K562 (cell line): ENCODE measurements around the gene ZNF687. TPM values are rescaled to one million over a fixed set of nuclear protein-coding genes. Genes with fewer than 3 reads are reported as not detected.
A peak's percentile ranks its signal among the peaks of the same experiment; 100 is the strongest.

Experiments used
- ATF1 ChIP-seq, 2 experiments: fragments of 450-650 bp in 1 of 2; IDR thresholded peaks; 2 replicates each; pipeline ENCODE4 v1.6.1; 2016; ENCODE audit warnings: missing compliant biosample characterization in 1 of 2, missing genetic modification characterization in 1 of 2
- DACH1 ChIP-seq: fragments of 450-650 bp; IDR thresholded peaks from 2 replicates; pipeline ENCODE4 v1.6.1; 2018; ENCODE audit not compliant: partially characterized antibody
- FOXA1 ChIP-seq: fragments of 450-650 bp; IDR thresholded peaks from 2 replicates; pipeline ENCODE4 v1.6.1; 2016; ENCODE audit warnings: mild to moderate bottlenecking, borderline replicate concordance
- HDAC6 ChIP-seq: IDR thresholded peaks from 2 replicates; pipeline ENCODE4 v1.6.1; 2012; ENCODE audit warnings: low read depth, mild to moderate bottlenecking, control low read depth, inconsistent platforms, low read length, moderate library complexity
- MAFF ChIP-seq: IDR thresholded peaks from 2 replicates; pipeline ENCODE4 v1.6.1; 2012; ENCODE audit warnings: low read length, improper control_type of control experiment
- NKRF ChIP-seq: fragments of 450-650 bp; IDR thresholded peaks from 2 replicates; pipeline ENCODE4 v1.6.1; 2016; ENCODE audit warnings: borderline replicate concordance
- NR2C1 ChIP-seq, 2 experiments: fragments of 450-650 bp; IDR thresholded peaks; 2 replicates each; pipeline ENCODE4 v1.6.1; 2017; ENCODE audit warnings: mild to moderate bottlenecking in 2 of 2, antibody characterized with exemption in 1 of 2, inconsistent platforms in 1 of 2, missing compliant biosample characterization in 1 of 2, missing genetic modification characterization in 1 of 2
- PHF8 ChIP-seq: fragments of 200-600 bp; sonication (generic); IDR thresholded peaks from 2 replicates; pipeline ENCODE4 v1.6.1; 2012; ENCODE audit warnings: mixed run types, mild to moderate bottlenecking, inconsistent platforms, low read length, moderate library complexity, borderline replicate concordance
- POU5F1 ChIP-seq: fragments of 150-350 bp; IDR thresholded peaks from 2 replicates; pipeline ENCODE4 v1.6.1; 2014; ENCODE audit warnings: borderline replicate concordance, low read length, low read depth, mild to moderate bottlenecking; ENCODE audit not compliant: partially characterized antibody
- SAFB2 ChIP-seq: fragments of 200-400 bp; formaldehyde crosslinking; IDR thresholded peaks from 2 replicates; pipeline ENCODE4 v1.6.1; 2018; ENCODE audit warnings: borderline replicate concordance, low read length, low read depth, moderate library complexity; ENCODE audit not compliant: severe bottlenecking
- SOX6 ChIP-seq: fragments of 450-650 bp; IDR thresholded peaks from 2 replicates; pipeline ENCODE4 v1.6.1; 2014; ENCODE audit warnings: mild to moderate bottlenecking
- TAF1 ChIP-seq: IDR thresholded peaks from 2 replicates; pipeline ENCODE4 v1.6.1; 2011; ENCODE audit warnings: mild to moderate bottlenecking, low read length, moderate library complexity; ENCODE audit not compliant: insufficient read depth, control insufficient read depth, severe bottlenecking; ENCODE audit errors: extremely low read depth
- U2AF2 ChIP-seq: fragments of 200-400 bp; formaldehyde crosslinking; optimal IDR thresholded peaks from 2 replicates; pipeline ENCODE3; 2017; ENCODE audit warnings: low read depth, mild to moderate bottlenecking, low read length
- ZNF165 ChIP-seq: fragments of 250-450 bp; sonication (Bioruptor Pico); IDR thresholded peaks from 2 replicates; pipeline ENCODE4 v1.4.0; 2020; ENCODE audit warnings: borderline replicate concordance
- ZNF785 ChIP-seq: fragments of 250-450 bp; sonication (Bioruptor Pico); IDR thresholded peaks from 2 replicates; pipeline ENCODE4 v1.4.0; 2020; ENCODE audit warnings: mild to moderate bottlenecking
- polyA plus RNA-seq, 8 experiments: library from polyadenylated mRNA; depleted of rRNA in 4 of 8; stranded (reverse) in 5 of 8; unstranded in 3 of 8; fragments of >200 nt; fragmentation: Nextera tagmentation in 2 of 8; fragmentation: Illumina TruSeq in 1 of 8; extraction: Ambion mirVana in 2 of 8; extraction: Trizol in 1 of 8; gene quantifications; 2 replicates each; pipeline versions ENCODE4 v1.2.1 to v1.2.3, GENCODE V29; 2011 to 2014; ENCODE audit warnings: inconsistent platforms in 1 of 8, missing spikeins in 1 of 8
- total RNA-seq, 7 experiments: library from RNA; depleted of rRNA in 6 of 7; stranded (reverse); fragments of >200 nt in 6 of 7; fragmentation: Illumina TruSeq in 2 of 7; extraction: Trizol in 2 of 7; gene quantifications; 2 replicates each; pipeline versions ENCODE4 v1.2.1 to v1.2.3, GENCODE V29; 2011 to 2021; ENCODE audit warnings: low replicate concordance in 1 of 7
- TF ChIP-seq, protein P1 (sequence below): fragments of 150-350 bp; conservative IDR thresholded peaks from 2 replicates; pipeline ENCODE4 v1.6.1; 2014; ENCODE audit warnings: low read length
- TF ChIP-seq, protein P2 (sequence below), 2 experiments: fragments of 200-800 bp in 1 of 2; sonication (Bioruptor generic) in 1 of 2; sonication (generic) in 1 of 2; formaldehyde crosslinking in 1 of 2; IDR thresholded peaks in 1 of 2; conservative IDR thresholded peaks in 1 of 2; 2 replicates each; pipeline versions ENCODE4 v1.5.0 to v1.6.1; 2016 to 2020; ENCODE audit warnings: missing compliant biosample characterization in 1 of 2, missing genetic modification characterization in 1 of 2, missing genetic modification reagents in 1 of 2

ZNF687 gene
- total and polyA plus RNA-seq, 9 of the 15 experiments (the other 6 are each of a cell fraction or from before 2014, with no cell fraction given), result 0.13 to 26.4 (median 10.6) TPM

- TF ChIP-seq NKRF, result peak; percentile 56; the same call in 1 of the 2 replicates
- TF ChIP-seq U2AF2, result no peak
- TF ChIP-seq NR2C1 (IDR thresholded peaks at IDR 0.05), result peak; percentile 43; the same call in 1 of the 2 replicates
- peak; percentile 69 for TF ChIP-seq NR2C1 (tag; IDR thresholded peaks at IDR 0.05)
- TF ChIP-seq FOXA1, result no peak
- TF ChIP-seq SOX6, result no peak
- no peak for TF ChIP-seq ATF1 (CRISPR knock-in tag; IDR thresholded peaks at IDR 0.05)
- TF ChIP-seq ATF1 (tag; IDR thresholded peaks at IDR 0.05), result peak; percentile 68
- no peak for TF ChIP-seq SAFB2
- TF ChIP-seq ZNF165 (CRISPR knock-in tag), result no peak
- TF ChIP-seq, protein P1, sequence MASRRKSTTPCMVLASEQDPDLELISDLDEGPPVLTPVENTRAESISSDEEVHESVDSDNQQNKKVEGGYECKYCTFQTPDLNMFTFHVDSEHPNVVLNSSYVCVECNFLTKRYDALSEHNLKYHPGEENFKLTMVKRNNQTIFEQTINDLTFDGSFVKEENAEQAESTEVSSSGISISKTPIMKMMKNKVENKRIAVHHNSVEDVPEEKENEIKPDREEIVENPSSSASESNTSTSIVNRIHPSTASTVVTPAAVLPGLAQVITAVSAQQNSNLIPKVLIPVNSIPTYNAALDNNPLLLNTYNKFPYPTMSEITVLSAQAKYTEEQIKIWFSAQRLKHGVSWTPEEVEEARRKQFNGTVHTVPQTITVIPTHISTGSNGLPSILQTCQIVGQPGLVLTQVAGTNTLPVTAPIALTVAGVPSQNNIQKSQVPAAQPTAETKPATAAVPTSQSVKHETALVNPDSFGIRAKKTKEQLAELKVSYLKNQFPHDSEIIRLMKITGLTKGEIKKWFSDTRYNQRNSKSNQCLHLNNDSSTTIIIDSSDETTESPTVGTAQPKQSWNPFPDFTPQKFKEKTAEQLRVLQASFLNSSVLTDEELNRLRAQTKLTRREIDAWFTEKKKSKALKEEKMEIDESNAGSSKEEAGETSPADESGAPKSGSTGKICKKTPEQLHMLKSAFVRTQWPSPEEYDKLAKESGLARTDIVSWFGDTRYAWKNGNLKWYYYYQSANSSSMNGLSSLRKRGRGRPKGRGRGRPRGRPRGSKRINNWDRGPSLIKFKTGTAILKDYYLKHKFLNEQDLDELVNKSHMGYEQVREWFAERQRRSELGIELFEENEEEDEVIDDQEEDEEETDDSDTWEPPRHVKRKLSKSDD, result no peak
- no peak; the same call in 1 of the 2 replicates for TF ChIP-seq MAFF
- peak; percentile 91 for TF ChIP-seq TAF1
- no peak for TF ChIP-seq HDAC6
- TF ChIP-seq DACH1, result peak; percentile 79
- TF ChIP-seq PHF8, result peak; percentile 89; the same call in 1 of the 2 replicates
- TF ChIP-seq, protein P2, sequence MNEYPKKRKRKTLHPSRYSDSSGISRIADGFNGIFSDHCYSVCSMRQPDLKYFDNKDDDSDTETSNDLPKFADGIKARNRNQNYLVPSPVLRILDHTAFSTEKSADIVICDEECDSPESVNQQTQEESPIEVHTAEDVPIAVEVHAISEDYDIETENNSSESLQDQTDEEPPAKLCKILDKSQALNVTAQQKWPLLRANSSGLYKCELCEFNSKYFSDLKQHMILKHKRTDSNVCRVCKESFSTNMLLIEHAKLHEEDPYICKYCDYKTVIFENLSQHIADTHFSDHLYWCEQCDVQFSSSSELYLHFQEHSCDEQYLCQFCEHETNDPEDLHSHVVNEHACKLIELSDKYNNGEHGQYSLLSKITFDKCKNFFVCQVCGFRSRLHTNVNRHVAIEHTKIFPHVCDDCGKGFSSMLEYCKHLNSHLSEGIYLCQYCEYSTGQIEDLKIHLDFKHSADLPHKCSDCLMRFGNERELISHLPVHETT (CRISPR knock-in tag; conservative IDR thresholded peaks at IDR 0.05 in 1 of 2, IDR thresholded peaks at IDR 0.05 in 1 of 2), result peak in 1 of 2 experiments; percentile 70; a peak in 1 of 4 replicates
- no peak for TF ChIP-seq ZNF785 (CRISPR knock-in tag)
- no peak for TF ChIP-seq POU5F1
Observed at GRCh38 chr1:151254217-151255213, 27.6 kb upstream of the ZNF687 start, which contains the start of gene PSMD4 (continued).
